CD4-positive, alpha-beta T cell treated with Interleukin-10 for 1 hour (primary cell): ENCODE results near the gene DDX17.
"Not testable (repeated sequence)": the region's sequence is repeated elsewhere in the genome, so short reads cannot be mapped to it uniquely, and the experiment has no call there.

ENCODE experiments used
- DNase-seq: peaks from one replicate; pipeline ENCODE4 v3.0.0-alpha.2; 2020

Gene DDX17

GRCh38 chr22:38490915-38491314 lies 15.2 kb downstream of the DDX17 start:
- no peak for DNase-seq

DNA sequence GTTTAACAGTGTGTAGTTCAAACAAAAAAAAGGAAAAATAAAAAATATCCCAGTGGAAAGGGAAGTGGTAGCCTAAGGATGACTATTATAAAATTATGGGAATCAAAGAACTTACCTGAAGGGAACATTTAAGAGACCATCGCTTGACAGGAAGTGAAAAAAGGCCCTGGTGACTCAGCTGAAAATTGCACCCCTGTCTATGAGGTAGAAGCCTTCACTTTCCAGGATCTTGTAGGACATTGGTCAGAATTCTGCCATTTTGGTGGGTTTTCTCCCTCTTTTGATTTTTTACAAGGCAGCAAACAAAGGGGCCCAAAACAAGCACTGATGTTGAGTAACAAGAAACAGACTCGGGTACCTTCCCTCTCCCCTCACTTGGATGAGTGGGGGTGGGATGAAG lies 15.6 kb downstream of the DDX17 start:
- DNase-seq: no peak

DNA sequence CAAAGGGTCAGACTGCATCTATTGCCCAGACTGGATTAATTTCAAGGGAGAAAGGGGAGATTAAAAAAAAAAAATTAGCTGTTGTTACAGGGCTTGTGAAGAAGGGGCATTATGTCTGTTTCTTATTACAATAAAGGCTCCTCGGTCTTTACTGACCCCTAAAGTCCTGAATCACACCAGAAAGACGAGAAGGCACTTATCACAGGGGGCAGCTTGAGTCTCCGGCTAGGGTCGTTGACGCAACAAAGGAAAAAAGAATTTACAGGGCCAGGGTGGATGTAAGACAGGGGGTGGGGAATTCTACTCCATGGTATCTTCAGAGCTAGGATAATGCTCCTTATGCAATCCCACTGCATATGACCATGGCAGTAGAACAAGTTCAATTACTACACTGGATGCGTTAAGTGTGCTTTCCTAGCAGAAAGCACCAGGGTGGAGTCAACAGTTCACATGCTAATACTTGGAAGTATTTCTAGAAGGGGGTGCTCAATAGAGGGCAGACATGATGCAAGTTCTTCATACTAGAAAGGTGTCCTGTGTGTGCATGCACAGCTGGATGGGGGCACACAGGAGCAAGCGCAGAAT lies 16.5 kb downstream of the DDX17 start:
- no peak for DNase-seq

DNA sequence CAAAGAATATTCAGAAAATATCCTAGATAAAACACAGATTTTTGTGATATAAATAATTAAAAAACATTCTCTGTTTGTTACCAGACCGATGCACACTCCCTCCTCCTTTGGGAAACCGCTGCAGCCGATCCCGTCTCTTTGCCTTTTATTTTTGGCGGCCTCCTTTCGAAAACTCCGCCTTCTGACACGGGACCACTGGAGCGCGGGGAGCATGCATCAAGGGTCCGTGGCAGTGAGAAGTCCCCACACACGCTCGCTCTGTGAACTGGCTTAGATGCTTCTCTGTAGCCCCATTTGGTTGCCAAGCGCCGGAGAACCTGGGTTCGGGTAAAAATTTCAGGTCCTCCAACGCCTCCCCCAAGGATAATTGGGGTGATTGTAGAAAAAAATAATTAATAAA lies 17.0 kb downstream of the DDX17 start:
- DNase-seq: no peak

GRCh38 chr22:38487946-38488345 lies 18.2 kb downstream of the DDX17 start:
- DNase-seq: no peak

DNA sequence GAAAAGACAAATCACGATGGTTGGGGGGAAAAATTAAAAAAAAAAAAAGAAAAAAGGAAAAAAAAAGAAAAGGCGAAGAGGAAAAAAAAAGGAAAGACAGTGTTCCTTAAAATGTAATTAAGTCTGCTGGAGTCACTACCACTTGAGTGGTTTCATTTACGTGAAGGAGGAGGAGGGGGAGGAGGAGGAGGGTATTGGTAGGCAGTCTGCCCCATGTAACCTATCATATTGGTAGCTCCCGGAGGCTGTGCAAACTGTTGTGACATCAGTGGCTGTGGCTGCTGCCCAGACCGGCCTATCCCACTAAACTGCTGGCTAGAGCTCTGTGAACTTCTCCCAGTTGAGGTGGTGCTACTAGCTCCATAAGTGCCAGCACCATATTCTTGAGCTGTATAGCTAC lies 20.3 kb downstream of the DDX17 start:
- DNase-seq: no peak

DNA sequence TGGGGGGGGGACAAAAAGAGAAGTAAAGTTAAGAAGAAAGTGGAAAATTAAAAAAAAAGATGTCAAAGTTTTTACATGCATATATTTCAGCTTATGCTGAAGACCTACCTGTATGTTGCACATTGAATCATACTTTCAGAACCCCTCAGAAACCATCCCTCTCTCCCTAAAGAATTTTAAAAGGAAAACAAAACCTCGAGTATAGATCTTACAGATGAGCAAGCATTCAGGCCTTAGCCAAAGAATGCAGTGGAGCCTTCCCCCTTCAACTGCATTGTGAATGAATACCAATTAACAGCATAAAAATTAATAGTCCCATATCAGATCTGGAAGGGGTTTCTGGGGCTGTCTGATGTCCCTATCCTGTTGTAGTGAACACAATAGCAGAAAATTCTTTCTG lies 21.9 kb downstream of the DDX17 start:
- DNase-seq: no peak

- DNase-seq: no peak
These were observed 23.3 kb downstream of the DDX17 start for GRCh38 chr22:38482662-38483308.

DNA sequence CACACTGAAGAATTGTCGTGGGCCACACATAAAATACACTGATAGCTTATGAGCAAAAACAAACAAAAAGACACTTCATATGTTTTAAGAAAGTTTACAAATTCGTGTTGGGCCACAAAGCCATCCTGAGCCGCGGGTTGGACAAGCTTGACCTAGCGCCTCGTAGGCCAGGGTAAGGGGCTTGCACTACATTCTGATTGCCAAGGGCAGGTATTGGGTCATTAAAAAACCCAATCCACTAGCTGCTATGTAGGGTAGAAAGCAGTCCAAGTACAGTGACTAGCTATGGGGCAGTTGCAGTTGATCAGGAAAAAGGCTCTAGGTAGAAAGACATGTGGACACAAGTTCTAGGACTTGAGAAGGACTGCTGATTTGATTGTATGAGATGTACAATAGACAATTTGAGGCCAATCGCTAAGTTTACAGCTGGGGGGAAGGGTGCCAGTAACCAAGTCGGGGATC lies 24.2 kb downstream of the DDX17 start:
- no peak for DNase-seq

DNA sequence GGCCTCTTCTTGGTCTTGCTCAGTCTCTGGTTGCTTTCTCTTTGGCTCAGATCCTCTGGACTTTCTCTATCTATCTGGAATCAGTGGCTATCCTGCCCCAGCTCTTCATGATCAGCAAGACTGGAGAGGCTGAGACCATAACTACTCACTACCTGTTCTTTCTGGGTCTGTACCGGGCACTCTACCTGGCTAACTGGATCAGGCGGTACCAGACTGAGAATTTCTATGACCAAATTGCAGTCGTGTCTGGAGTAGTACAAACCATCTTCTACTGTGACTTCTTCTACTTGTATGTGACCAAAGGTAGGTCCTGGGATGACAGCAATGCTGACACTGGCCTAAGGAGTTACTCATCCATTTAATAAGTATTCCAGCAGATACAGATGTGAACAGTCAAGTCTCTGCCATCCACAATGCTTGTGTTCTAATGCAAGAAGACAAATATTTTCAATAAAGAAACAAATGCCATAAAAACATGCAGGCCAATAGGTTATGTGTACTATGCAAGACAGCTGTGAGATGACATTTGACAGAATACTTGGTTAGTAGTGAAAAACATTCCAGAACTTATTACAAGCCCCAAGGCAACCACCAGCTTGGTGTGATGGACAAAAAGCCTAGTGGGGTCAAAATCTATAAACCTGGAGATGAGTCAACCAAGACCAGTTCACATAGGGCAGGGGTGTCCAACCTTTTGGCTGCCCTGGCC lies 24.8 kb downstream of the DDX17 start:
- DNase-seq: no peak

DNA sequence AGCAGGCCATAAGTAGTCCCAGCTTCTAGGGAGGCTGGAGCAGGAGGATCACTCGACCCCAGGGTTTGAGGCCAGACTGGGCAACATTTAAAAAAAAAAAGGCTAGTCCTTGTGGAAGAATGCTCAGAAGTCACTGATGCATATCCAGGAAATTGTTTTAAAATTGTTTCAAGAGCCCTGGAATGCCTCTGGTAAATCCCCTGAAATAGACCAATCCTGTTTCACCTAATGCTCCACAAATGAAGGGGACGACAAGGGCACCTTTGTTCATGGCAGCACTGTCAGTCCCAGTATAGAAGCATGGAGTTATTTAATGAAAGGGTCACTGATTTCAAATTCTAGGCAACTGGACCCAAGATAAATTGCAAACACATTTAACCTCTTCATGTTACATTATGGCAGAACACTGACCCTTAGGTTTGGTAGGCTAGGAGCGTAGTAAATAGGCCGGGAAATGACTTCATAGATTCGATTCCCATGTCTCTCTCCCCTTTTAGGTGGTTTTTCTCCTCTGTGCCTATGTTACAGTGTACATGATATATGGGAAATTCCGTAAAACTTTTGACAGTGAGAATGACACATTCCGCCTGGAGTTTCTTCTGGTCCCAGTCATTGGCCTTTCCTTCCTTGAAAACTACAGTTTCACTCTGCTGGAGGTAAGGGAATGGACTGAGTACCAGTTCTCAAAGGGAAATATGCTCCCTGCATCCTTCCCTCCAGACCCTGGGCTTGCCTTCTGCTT lies 26.8 kb downstream of the DDX17 start:
- DNase-seq: no peak

- DNase-seq: no peak
These were observed 28.5 kb downstream of the DDX17 start for GRCh38 chr22:38477585-38477984.

DNA sequence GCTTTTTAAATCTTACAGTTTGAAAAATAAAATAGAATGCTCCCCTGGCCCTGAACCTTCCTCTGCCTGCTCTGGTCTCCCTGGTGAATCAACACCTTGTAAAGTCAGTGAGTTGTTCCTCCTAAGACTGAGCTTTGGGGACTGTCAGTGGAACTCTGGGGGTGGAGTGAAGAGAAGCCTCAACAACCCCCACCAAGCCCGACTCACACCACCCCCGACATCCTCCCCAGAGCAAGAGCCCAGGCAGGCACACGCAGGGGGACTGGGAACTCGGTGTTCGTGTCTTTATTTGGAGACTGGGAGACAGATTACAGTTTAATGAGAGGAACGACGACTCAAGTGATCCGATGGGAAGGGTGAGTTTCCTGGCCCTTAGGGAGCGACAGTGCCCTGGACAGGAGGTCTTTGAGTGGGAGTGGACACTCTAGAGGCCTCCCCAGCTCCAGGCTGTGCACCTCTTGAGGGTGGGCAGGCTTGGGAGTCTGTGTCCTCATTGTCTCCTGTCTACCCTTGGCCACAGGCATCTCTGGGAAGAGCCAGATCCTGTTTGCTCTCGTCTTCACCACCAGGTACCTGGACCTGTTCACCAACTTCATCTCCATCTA lies 32.0 kb downstream of the DDX17 start:
- no peak for DNase-seq

- DNase-seq: no peak
These were observed 34.9 kb downstream of the DDX17 start for GRCh38 chr22:38471237-38471636.

DNA sequence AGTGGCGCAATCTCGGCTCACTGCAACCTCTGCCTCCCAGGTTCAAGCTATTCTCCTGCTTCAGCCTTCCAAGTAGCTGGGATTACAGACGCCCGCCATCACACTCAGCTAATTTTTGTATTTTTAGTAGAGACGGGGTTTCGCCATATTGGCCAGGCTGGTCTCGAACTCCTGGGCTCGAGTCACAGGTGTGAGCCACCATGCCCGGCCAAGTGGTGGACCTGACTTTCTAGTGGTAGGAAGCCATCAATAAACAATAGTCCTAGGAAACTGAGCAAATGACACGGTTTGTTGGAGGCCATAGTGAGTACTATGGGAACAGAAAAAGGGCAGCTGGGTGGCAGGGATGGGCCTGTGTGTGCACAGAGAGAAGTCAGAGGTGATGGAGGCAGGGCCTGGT lies 35.9 kb downstream of the DDX17 start:
- not testable (repeated sequence) for DNase-seq

DNA sequence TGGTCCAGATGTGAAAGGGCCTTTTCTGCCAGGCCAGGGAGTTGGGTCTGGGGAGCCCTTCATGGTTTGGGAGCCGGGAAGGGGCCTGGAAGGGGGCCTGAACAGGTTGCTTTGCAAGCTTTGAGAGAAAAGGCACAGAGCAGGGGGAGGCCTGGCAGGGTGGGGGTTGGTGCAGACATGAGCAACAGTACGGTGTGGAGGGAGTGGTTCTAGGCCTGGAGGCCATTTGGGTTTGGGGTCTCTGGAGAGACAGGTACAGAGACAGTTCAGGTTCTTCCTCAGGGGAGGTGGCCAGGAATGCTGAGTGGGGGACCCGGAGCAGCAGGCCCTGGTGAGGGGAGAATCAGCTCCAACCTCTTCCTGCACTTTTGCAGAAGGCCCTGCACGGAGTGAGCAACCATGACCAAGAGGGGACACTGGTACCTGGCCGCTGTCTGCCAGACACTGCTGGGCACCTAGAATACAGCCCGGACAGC lies 36.8 kb downstream of the DDX17 start:
- no peak for DNase-seq

- no peak for DNase-seq
These were observed 37.4 kb downstream of the DDX17 start for GRCh38 chr22:38468443-38469305.

DNA sequence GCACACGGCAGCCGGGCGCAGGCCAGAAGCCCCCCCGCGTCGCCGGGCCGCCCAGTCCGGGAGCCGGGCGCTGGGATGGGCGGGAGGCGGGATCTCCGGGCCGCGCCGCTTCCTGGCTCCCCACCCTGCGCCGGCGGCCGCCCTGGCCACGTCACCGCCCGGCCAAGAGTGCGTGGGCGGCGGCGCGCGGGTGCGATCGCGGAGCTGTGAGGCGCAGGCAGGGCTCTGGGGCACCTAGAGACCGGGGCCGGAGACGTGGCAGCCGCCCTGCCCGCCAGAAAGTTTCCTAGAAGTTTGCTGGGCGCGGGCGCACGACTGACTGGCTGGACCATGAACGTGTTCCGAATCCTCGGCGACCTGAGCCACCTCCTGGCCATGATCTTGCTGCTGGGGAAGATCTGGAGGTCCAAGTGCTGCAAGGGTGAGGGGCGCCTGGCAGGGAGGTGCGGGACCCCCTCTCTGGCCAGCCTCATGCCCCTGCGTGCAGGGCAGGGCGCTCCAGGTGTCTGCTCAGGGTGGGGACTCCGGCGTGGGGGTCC lies 38.1 kb downstream of the DDX17 start, which contains the start of gene KDELR3:
KDELR3 (plus strand) TSS at position 193 of the 539 bp plus-strand sequence; CDS start at position 331, 138 bp downstream.
- peak; percentile 35 for DNase-seq

DNA sequence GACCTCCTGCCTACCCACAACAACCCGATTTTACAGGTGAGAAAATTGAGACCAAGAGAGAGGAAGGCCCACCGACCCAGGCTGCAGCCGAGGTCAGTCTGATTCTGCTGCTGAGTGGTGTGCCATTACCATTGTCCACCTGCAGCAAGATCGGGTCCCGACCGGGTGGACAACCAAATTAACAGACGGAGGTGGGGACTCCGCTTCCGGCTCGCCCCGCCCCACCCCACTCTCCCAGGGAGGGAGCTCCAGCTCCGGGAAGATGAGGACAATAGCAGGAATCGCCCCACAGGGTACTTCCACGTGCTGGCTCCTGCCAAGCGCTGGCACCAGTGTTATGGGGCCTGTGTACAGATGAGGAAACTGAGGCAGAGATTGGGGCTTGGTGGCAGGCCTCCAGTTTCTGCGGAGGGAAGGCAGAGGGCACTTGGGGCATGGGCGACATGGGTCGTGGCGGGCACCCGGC lies 38.6 kb downstream of the DDX17 start:
- no peak for DNase-seq

DNA sequence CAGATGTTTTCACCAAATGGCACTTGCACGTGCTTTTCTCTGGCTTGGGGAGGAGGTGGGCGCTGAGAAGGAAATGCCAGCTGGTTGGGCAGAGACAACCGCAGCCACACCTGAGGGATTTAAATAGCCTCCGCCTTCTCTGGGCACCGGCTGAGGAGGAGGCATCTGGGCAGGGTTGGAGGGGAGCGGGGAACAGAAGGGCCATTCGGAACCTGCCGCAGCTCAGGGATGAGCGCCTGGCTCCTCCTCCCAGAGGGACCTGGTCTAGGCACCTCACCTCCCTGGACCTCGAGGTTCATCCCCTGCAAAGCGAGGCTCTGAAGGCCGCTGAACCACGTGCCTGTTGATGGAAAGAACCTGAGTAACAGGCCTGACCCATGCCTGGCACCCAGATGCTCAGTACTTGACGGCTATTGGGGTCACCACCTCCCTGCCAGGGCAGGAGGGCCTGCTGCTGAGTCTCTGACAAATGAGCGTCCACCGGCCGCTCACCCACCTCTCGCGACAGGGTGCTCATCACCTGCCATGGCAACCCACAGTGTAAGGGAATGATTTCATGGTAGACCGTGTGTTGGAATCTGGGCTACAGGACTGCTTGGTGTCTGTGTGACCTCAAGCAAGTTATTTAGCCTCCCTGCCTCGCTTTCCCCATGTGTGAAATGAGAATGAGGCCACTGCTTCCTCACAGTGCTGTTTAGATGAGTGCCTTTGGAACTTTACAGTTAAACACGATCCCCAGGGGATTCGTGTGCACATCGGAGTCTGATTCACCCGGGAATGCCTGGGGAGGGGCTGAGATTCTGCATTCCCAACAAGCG lies 40.2 kb downstream of the DDX17 start:
- no peak for DNase-seq
